ENCODE data around the gene SMIM36. TPM values are rescaled to one million over a fixed set of nuclear protein-coding genes. Genes with fewer than 3 reads are reported as not detected.
"Not testable (repeated sequence)": the region's sequence is repeated elsewhere in the genome, so short reads cannot be mapped to it uniquely, and the experiment has no call there.

SMIM36 gene
- total RNA-seq, result not detected

DNA sequence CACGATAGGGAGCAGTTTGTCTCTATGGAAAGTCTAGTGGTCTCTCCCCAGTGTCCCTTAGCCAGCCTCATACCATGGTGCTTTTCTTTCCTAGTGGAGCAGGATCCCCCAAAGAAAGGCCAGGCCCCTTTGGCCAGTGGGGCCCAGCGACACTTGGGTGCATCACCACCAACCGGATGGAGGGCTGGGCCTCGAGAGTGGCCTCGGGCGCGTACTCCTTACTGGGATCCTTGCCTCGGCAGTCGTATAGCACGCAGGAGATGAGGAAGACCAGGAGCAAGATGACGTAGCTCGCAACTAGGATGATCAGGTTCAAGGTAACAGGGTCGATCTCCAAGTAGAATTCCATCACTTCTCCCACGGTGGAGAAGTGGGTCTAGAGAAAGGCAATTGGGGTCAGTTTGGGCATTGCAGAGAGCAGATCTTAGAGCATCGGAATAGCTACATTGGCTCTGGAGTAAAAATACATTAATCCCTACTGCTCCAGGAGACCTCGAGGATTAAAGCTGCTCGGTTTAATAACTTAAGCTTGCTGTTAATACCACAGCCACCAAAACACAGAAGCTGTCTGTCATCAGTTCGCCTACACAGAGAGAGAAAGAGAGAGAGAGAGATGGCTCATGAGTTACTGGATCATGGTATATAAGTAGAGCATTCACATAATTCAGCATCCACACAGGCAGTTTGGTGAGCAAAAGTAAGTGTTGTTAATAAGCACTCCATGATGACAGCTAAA, at the start of gene SMIM36:
Gene SMIM36 (minus strand): TSS at position 467 of the 736 bp plus-strand sequence.
- DNase-seq (ENCODE audit: low spot score in 2 of 2), result no peak
- no peak for ATAC-seq
- no peak within 1 kb of the TSS for H3K27ac Mint-ChIP-seq
- no peaks in the 10 kb centered on the region for H3K36me3 Mint-ChIP-seq
- H3K9me3 Mint-ChIP-seq, result no peaks in the 10 kb centered on the region

DNA sequence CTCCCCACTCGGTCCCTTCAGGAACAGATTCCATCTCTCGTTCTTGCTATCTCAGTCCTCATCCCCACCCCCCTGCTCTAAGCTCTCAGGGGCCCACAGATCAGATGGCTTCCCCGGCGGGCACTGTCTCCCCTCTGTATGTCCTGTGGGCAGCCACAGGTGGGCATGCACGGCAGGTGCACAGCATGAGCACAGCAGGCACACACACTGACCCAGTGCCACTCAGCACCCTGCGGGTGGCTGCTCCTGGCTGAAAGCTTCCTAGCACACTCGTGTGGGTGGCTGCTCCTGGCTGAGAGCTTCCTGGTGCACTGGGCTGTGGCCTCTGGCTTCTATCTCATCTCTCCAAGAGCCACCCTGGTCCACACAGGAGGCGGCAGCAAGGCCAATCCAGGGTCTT, 44.5 kb upstream of the SMIM36 start:
- ATAC-seq (no peak), DNase-seq (ENCODE audit: low spot score in 2 of 2) (no peak)
- no peak overlapping the region for H3K27ac Mint-ChIP-seq
- H3K36me3 Mint-ChIP-seq, result no peaks in the 10 kb centered on the region
- H3K9me3 Mint-ChIP-seq, result peaks cover 3 to 4% of the 10 kb centered on the region in 2 donors

DNA sequence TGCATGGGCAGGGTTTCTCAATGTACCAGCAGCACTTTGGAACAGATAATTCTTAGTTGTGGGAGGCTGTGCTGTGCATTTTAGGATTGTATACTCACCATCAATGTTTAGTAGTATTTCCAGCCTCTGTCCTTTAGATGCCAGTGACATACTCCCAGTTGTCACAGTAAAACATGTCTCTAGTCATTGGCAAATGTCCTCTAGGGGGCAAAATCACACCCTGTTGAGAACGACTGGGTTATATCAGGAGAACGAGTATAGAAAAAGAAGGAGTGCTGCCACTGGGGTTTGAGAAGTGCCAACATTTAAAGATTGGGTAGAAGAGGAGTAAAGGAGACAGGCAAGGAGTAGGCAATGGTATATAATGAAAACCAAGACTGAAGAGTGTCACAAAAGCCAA, 37.9 kb upstream of the SMIM36 start:
- H3K9me3 Mint-ChIP-seq, result peaks cover 8 to 10% of the 10 kb centered on the region in 2 donors

DNA sequence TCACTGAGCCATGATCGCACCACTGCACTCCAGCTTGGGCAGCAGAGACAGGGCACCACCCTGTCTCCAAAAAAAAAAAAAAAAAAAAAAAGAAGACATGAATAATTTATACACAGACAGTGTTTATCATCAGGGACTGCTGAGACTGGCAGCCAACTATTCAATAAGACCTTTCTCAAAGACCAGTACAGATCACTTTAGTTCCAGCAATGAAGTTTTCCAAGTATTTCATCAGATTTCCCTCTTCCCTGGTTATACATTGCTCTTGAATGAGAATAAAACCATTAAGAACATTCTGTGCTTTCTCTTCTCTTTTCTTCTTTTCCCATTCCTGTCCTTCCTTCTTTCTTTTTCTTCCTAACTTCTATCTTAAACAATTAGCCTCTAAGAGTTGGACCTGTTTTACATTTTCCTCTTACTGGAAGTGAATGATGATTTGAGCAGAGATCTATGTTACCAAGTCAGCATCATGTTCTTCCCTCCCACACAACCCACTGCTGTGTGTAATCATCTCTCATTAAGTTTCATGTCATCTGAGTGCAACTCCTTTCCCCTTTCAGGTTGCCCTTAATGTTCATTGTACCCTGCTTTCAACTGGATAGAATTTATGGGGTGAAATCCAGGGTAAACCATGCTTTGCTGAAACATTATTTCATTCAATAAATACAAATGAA, 35.9 kb upstream of the SMIM36 start:
- ATAC-seq (peak in 1 of 2 donors; percentile 73), DNase-seq (ENCODE audit: low spot score in 2 of 2) (no peak)
- Mint-ChIP-seq H3K36me3 (peaks cover 5 to 21% of the 10 kb centered on the region in 2 donors), H3K27ac (peak overlapping the region in 1 of 2 donors; percentile 93), H3K9me3 (peaks cover 8 to 10% of the 10 kb centered on the region in 2 donors)

More for the DNA sequence above, 37.9 kb upstream of the SMIM36 start:
- ATAC-seq, result no peak
- DNase-seq (ENCODE audit: low spot score in 2 of 2), result no peak
- H3K27ac Mint-ChIP-seq, result no peak overlapping the region
- H3K36me3 Mint-ChIP-seq, result peaks cover 5 to 14% of the 10 kb centered on the region in 2 donors

DNA sequence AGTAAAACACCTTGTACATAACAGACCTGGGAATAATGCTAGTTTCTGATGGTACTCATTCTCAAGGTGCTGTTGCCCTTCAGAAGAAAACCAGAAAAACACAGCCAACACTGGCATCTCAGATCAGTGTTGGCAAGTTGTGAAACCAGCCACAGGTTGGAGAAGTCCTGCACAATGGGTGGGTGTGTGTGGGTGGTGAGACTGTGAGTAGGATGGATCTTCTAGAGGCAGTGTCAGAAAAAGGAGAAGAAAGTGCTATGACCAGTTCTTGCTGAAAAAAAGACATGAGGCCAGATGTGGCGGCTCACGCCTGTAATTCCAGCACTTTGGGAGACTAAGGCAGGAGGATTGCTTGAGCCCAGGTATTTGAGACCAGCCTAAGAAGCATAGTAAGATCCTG, 35.2 kb upstream of the SMIM36 start:
- peaks cover 8 to 10% of the 10 kb centered on the region in 2 donors for H3K9me3 Mint-ChIP-seq
- DNase-seq (ENCODE audit: low spot score in 2 of 2) (no peak), ATAC-seq (peak in 1 of 2 donors; percentile 14)
- H3K36me3 Mint-ChIP-seq, result peaks cover 5 to 21% of the 10 kb centered on the region in 2 donors
- no peak overlapping the region for H3K27ac Mint-ChIP-seq

DNA sequence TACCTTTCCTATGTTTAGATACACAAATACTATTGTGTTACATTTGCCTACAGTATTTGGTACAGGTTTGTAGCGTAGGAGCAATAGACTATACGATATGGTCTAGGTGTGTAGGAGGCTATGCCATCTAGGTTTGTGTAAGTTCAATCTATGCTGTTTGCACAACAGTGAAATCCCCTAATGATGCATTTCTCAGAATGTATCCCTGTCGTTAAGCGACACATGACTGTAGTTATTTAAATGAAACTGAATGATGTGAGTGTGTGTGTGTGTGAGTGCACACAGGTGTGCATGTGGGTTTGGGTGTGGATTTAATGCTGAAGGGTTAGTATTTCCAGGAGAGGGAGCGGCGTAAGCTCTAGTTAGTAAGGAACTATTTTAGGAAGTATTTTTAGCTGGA, 34.6 kb upstream of the SMIM36 start:
- peak in 1 of 2 donors; percentile 67 for ATAC-seq

DNA sequence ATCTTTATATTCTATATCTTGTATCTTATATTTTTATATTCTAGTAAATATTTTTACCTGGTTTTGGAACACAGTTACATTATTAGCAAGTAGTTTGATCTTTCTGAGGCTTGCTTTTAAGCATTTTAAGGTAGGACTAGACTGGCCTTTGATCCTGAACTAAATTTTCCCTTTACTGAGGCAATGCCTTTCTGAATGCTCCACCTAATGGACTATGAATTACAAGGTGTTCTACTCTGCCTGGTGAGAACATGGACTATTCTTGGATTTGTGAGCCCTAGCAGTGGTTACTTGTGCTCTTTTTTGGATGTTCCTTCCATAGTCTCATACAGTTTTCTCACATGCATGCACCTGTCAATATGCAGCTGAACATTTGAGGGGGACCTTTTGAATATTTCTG, 32.5 kb upstream of the SMIM36 start:
- DNase-seq (ENCODE audit: low spot score in 2 of 2), result no peak
- H3K9me3 Mint-ChIP-seq, result peaks cover 8 to 10% of the 10 kb centered on the region in 2 donors
- ATAC-seq, result no peak
- peaks cover 5 to 21% of the 10 kb centered on the region in 2 donors for H3K36me3 Mint-ChIP-seq
- no peak overlapping the region for H3K27ac Mint-ChIP-seq

More for the DNA sequence above, 34.6 kb upstream of the SMIM36 start:
- Mint-ChIP-seq H3K9me3 (peaks cover 8 to 10% of the 10 kb centered on the region in 2 donors), H3K27ac (no peak overlapping the region), H3K36me3 (peaks cover 5 to 21% of the 10 kb centered on the region in 2 donors)
- no peak for DNase-seq (ENCODE audit: low spot score in 2 of 2)

DNA sequence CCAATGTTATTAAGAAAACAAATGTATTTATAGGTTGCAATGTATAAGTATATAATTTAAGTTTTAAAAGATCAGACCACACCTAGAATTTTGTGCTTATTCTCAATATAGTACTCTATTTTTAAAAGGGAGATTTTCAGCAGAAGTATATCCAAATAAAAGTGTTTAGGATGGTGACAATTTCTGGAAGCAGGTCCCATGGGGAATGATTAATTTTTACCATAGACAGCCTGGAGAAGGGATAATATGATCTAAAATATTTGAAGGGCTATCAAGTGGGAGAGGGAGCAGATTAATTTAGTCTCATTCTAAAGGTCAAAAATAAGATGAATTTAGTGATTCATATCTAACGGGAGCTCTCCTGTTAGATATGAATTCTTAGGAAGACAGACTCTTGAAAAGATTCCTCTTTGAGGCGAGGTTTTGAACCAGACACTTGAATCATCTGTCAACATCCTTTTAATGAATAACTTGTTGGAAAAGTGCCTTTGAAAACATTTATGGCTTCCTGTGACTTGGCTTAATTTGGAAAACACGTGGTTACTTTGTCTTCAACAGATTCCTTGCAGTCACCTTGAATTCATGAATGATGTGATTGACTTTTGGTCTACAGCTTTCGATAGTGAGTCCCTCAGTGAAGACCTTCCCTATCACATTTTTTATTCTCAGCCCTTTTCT, 29.3 kb upstream of the SMIM36 start:
- no peak for ATAC-seq
- H3K36me3 Mint-ChIP-seq, result peaks cover under 1 to 8% of the 10 kb centered on the region in 2 donors
- no peak for DNase-seq (ENCODE audit: low spot score in 2 of 2)

DNA sequence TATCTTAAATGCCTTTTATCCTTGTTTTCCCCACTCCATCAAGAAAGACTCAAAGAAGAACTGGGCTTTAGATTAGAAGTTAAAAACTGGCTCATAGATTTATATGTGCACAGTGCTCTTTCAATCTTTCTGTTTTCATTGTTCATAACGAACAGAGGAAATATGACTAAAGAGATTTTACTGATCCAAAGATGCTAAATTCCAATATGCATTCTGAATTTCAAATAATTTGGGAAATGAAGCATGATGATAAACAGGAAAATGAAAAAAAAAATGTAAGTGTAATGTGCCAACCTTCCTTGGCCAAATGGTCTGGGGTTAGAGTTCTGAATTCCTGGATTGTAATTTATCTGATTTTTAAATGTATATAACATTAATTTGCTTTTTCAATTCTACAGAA, 25.0 kb upstream of the SMIM36 start:
- H3K27ac Mint-ChIP-seq, result no peak overlapping the region

More for the DNA sequence above, 29.3 kb upstream of the SMIM36 start:
- Mint-ChIP-seq H3K9me3 (no peaks in the 10 kb centered on the region), H3K27ac (no peak overlapping the region)

DNA sequence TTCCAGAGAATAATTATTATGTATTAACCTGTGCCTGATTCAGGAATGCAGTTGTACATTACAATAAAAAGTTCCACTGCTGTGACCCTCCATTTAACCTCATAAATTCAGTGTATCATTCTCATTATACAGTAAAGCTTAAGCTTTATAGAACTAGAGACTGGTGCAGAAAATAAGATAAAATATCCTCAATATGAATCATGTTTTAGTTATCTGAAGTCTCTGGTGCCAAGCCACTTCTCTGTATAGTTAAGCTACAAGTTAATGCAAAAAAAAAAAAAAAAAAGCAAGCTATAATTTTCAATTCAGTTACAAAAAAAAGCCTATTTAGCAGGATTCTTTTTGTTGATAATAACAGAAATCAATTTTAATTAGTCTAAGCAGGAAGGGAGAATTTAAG, 22.4 kb upstream of the SMIM36 start:
- Mint-ChIP-seq H3K27ac (no peak overlapping the region), H3K9me3 (no peaks in the 10 kb centered on the region), H3K36me3 (no peaks in the 10 kb centered on the region)
- DNase-seq (ENCODE audit: low spot score in 2 of 2) (no peak), ATAC-seq (no peak)

More for the DNA sequence above, 25.0 kb upstream of the SMIM36 start:
- DNase-seq (ENCODE audit: low spot score in 2 of 2) (no peak), ATAC-seq (no peak)
- Mint-ChIP-seq H3K9me3 (no peaks in the 10 kb centered on the region), H3K36me3 (no peaks in the 10 kb centered on the region)

DNA sequence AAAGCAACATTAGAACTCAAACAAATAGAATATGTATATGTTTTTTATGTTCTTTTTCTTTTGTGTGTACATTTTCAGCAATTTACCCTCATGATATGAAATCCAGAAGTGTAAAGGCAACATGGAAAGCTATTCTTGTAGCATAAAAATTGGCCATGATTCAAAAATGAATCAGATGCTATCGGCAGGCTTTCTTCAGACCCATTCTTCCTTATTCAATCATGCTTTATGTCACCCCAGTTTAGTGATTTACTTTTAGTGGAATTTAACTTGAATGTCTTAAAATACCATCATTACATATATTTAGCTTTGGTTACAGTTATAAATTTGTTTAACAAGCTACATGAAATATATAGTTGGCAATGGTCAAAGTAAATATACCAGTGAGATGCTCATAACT, 21.4 kb upstream of the SMIM36 start:
- Mint-ChIP-seq H3K36me3 (no peaks in the 10 kb centered on the region), H3K9me3 (no peaks in the 10 kb centered on the region), H3K27ac (no peak overlapping the region)
- no peak for DNase-seq (ENCODE audit: low spot score in 2 of 2)
- ATAC-seq, result no peak

DNA sequence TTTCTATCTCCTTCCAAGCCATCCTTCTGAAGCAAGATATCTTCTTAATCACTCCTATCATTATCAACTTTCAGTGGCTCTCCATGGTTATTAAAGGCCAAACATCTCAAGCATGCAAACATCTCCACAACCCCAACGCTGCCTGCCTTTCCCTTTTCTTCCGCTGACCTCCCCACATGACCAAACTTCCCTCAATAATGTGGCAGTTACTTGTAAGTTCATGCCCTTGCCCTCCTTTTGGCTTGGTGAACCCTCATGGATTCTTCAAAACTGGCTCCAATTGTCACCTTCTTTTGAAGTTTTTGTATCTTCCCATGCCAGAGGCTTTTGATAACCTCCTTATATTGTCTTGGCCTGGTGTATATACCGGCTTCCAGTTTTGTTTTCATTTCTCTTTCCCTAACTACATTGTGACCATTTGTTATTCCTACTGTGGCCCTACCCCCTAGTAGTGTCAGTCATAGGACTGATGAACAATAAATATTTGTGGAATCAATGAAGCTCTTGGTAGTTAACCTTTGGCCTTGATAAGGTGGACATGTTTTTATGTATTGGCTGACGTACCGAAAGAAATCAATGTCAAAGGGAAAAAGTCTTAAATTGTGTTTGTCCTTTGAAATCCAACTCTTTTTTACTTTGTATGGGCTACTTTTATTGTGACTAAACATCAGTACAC, 19.9 kb upstream of the SMIM36 start:
- no peaks in the 10 kb centered on the region for H3K9me3 Mint-ChIP-seq
- ATAC-seq (no peak), DNase-seq (ENCODE audit: low spot score in 2 of 2) (no peak)
- no peaks in the 10 kb centered on the region for H3K36me3 Mint-ChIP-seq
- no peak overlapping the region for H3K27ac Mint-ChIP-seq

DNA sequence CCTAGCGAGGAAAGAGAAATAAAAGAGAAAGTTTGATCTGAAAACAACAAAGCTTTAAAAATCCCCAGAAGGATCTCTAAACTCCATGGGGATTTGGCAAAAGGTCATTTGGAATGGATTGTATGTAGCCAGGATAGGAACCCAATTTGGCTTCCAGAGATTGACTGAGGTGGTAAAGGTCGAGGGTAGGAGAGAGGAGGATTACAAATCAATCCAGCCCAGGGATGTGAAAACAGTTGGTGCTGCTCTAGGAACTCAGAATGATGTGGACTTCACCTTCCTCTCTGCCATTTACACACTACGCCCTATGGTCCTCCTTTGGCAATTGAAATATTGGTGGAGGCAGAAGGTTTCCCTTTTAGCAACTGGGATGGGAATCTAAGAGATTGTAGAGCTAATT, 18.8 kb upstream of the SMIM36 start:
- DNase-seq (ENCODE audit: low spot score in 2 of 2) (no peak), ATAC-seq (no peak)
- H3K9me3 Mint-ChIP-seq, result no peaks in the 10 kb centered on the region
- no peaks in the 10 kb centered on the region for H3K36me3 Mint-ChIP-seq
- no peak overlapping the region for H3K27ac Mint-ChIP-seq

DNA sequence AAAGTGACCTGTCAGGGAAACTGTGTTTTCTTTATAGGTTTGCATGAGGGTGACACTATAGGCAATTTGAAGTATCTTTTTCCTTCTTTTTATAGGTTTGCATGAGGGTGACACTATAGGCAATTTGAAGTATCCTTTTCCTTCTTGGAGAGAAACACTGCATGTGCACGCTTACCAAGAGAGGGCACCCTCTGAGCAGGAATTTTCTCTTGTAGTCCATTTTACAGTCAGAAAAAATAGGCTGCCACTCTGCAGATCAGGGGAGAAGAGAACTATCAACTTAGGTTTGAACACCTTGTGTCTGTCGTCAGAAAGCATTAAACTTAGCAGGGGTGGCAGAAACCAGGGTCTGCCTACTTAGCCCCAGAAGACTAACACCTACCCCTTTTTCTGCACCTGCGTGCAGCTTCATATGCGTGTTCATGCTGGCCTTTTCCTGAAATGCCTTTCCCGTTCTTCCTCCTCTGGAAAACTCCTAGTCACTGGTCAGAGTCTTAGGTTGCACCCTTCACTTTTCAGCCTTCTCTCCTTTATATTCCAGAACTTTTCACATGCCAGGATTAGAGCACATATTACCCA, 16.4 kb upstream of the SMIM36 start:
- ATAC-seq (peak in 1 of 2 donors; percentile 25), DNase-seq (ENCODE audit: low spot score in 2 of 2) (peak in 1 of 2 donors; percentile 20)
- H3K9me3 Mint-ChIP-seq, result peaks cover 0 to 5% of the 10 kb centered on the region in 2 donors
- peaks cover 0 to 5% of the 10 kb centered on the region in 2 donors for H3K36me3 Mint-ChIP-seq
- no peak overlapping the region for H3K27ac Mint-ChIP-seq

DNA sequence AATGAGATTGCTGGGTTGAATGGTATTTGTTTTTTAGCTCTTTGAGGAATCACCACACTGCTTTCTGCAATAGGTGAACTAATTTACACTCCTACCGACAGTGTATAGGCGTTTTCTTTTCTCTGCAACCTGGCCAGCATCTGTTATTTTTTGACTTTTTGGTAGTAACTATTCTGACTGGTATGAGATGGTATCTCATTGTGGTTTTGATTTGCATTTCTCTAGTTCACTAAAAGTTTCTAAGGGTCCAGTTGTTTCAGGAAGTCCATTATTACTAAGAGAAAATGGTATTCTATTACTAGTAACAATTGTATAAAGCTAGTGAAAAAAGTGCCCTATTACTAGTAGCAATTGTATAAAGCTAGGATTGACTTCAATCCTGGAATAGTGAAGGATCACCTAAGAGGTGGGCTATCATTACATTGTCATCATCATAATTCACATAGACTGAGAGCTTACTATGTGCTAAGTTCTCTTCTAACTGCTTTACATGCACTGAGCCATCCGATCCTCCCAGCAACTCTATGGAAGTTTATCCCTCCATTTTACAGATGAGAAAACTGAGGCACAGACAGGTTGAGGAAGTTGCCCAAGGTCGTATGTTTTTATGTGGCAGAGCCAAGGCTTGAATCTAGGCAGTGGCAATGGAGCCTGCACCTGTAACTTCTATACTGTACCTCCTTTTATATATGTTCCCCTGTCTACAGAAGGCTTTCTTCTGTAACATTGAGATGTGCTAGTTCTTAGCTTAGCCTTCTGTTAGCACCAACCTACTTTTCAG, 13.4 kb upstream of the SMIM36 start:
- ATAC-seq (peak; percentile 41 to 87), DNase-seq (ENCODE audit: low spot score in 2 of 2) (no peak)
- Mint-ChIP-seq H3K9me3 (peaks cover 0 to 5% of the 10 kb centered on the region in 2 donors), H3K36me3 (peaks cover 0 to 5% of the 10 kb centered on the region in 2 donors), H3K27ac (no peak overlapping the region)

DNA sequence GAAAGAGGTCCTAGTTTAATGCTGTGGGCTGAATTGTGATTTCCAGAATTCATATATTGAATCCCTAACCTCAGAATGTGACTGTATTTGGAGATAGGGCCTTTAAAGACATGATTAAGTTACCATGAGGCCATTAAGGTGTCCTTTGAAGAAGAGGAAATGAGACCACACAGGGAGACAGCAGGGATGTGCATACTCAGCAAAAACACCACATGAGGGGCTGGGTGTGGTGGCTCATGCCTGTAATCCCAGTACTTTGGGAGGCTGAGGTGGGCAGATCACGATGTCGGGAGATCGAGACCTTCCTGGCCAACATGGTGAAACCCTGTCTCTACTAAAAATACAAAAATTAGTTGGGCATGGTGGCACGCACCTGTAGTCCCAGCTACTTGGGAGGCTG, 11.8 kb upstream of the SMIM36 start:
- not testable (repeated sequence) for H3K9me3 Mint-ChIP-seq; H3K36me3 Mint-ChIP-seq; ATAC-seq; H3K27ac Mint-ChIP-seq; DNase-seq (ENCODE audit: low spot score in 2 of 2)
